Liver (tissue), 9 donors: ENCODE measurements around the gene ZNF217. TPM values are rescaled to one million over a fixed set of nuclear protein-coding genes. Genes with fewer than 3 reads are reported as not detected.

ENCODE experiments used
- DNase-seq: peaks from one replicate; pipeline ENCODE4 v3.0.0-alpha.2; 2017; ENCODE audit warnings: low spot score
- H3K27ac ChIP-seq, 2 donors: one replicate each; pipeline ENCODE4 v1.7.0; 2013; ENCODE audit warnings: inconsistent platforms in 2 of 2, low read length in 2 of 2, control low read depth in 1 of 2, low read depth in 1 of 2, mild to moderate bottlenecking in 1 of 2
- H3K27me3 ChIP-seq, 4 donors: one replicate each; pipeline versions ENCODE4 v1.6.1 to v1.7.0; 2013; ENCODE audit warnings: low read length in 3 of 4, inconsistent platforms in 1 of 4, mild to moderate bottlenecking in 1 of 4, moderate library complexity in 1 of 4; ENCODE audit not compliant: control insufficient read depth in 4 of 4, insufficient read depth in 4 of 4
- H3K36me3 ChIP-seq, 4 donors: one replicate each; pipeline versions ENCODE4 v1.6.1 to v1.7.0; 2013; ENCODE audit warnings: low read length in 3 of 4, mild to moderate bottlenecking in 3 of 4, low read depth in 1 of 4, moderate library complexity in 1 of 4; ENCODE audit not compliant: control insufficient read depth in 4 of 4, insufficient read depth in 3 of 4
- H3K4me1 ChIP-seq, 4 donors: one replicate each; pipeline versions ENCODE4 v1.6.1 to v1.7.0; 2013; ENCODE audit warnings: low read length in 3 of 4, mild to moderate bottlenecking in 3 of 4, moderate library complexity in 1 of 4; ENCODE audit not compliant: control insufficient read depth in 4 of 4, insufficient read depth in 4 of 4
- H3K4me3 ChIP-seq, 3 donors: one replicate each; pipeline versions ENCODE4 v1.6.1 to v1.7.0; 2013; ENCODE audit warnings: low read length in 3 of 3, control low read depth in 1 of 3, low read depth in 1 of 3, mild to moderate bottlenecking in 1 of 3
- H3K9ac ChIP-seq, 2 donors: one replicate each; pipeline ENCODE4 v1.7.0; 2013; ENCODE audit warnings: low read length in 2 of 2, mild to moderate bottlenecking in 2 of 2, moderate library complexity in 2 of 2, control low read depth in 1 of 2, low read depth in 1 of 2
- H3K9me3 ChIP-seq, 4 donors: one replicate each; pipeline versions ENCODE4 v1.6.1 to v1.7.0; 2013; ENCODE audit warnings: low read length in 3 of 4; ENCODE audit not compliant: control insufficient read depth in 4 of 4
- EGR1 ChIP-seq, 2 donors: IDR thresholded peaks; 2 replicates each; pipeline ENCODE4 v1.6.1; 2016 to 2018; ENCODE audit warnings: antibody characterized with exemption in 2 of 2, low read depth in 2 of 2
- FOXA1 ChIP-seq: IDR thresholded peaks from 2 replicates; pipeline ENCODE4 v1.6.1; 2016; ENCODE audit warnings: antibody characterized with exemption
- FOXA2 ChIP-seq: IDR thresholded peaks from 2 replicates; pipeline ENCODE4 v1.6.1; 2016; ENCODE audit warnings: antibody characterized with exemption
- GABPA ChIP-seq, 2 donors: IDR thresholded peaks in 1 of 2; conservative IDR thresholded peaks in 1 of 2; 2 replicates each; pipeline ENCODE4 v1.6.1; 2016; ENCODE audit warnings: antibody characterized with exemption in 2 of 2, mild to moderate bottlenecking in 1 of 2, moderate library complexity in 1 of 2
- HNF4A ChIP-seq, 2 donors: conservative IDR thresholded peaks; 2 replicates each; pipeline ENCODE4 v1.6.1; 2016; ENCODE audit warnings: antibody characterized with exemption in 2 of 2, mild to moderate bottlenecking in 2 of 2
- HNF4G ChIP-seq: IDR thresholded peaks from 2 replicates; pipeline ENCODE4 v1.6.1; 2016; ENCODE audit warnings: antibody characterized with exemption
- JUND ChIP-seq, 2 donors: IDR thresholded peaks; 2 replicates each; pipeline ENCODE4 v1.6.1; 2016; ENCODE audit warnings: antibody characterized with exemption in 2 of 2
- NR2F2 ChIP-seq: IDR thresholded peaks from 2 replicates; pipeline ENCODE4 v1.6.1; 2016; ENCODE audit warnings: antibody characterized with exemption
- RAD21 ChIP-seq, 2 donors: IDR thresholded peaks; 2 replicates each; pipeline ENCODE4 v1.6.1; 2016; ENCODE audit warnings: antibody characterized with exemption in 2 of 2, mild to moderate bottlenecking in 2 of 2
- RXRA ChIP-seq, 2 donors: IDR thresholded peaks; 2 replicates each; pipeline ENCODE4 v1.6.1; 2017 to 2018; ENCODE audit warnings: antibody characterized with exemption in 2 of 2, mild to moderate bottlenecking in 1 of 2
- SP1 ChIP-seq: IDR thresholded peaks from 2 replicates; pipeline ENCODE4 v1.6.1; 2018; ENCODE audit warnings: antibody characterized with exemption, mild to moderate bottlenecking
- TAF1 ChIP-seq: conservative IDR thresholded peaks from 2 replicates; pipeline ENCODE4 v1.6.1; 2016; ENCODE audit warnings: antibody characterized with exemption, mild to moderate bottlenecking
- YY1 ChIP-seq: IDR thresholded peaks from 2 replicates; pipeline ENCODE4 v1.6.1; 2016; ENCODE audit warnings: antibody characterized with exemption, mild to moderate bottlenecking
- WGBS: extraction: QIAGEN DNeasy Blood & Tissue Kit; methylation state at CpG from one replicate; pipeline ENCODE4 v1.1.7; 2013; 5-methylcytosine and 5-hydroxymethylcytosine counted together
- polyA plus RNA-seq, 2 donors: library from polyadenylated mRNA; stranded (reverse) in 1 of 2; unstranded in 1 of 2; fragments of 200-250 nt in 1 of 2; fragments of >200 nt in 1 of 2; fragmentation: Nextera tagmentation in 1 of 2; extraction: Ambion mirVana in 1 of 2; gene quantifications; one replicate each; pipeline versions ENCODE4 v1.2.1 to v1.2.3, GENCODE V29; 2013 to 2015
- total RNA-seq, 2 donors: library from RNA; depleted of rRNA; stranded (reverse); fragments of >200 nt; gene quantifications; one replicate each; pipeline ENCODE4 v1.2.3, GENCODE V29; 2014
- TF ChIP-seq, protein P1 (sequence below): IDR thresholded peaks from 2 replicates; pipeline ENCODE4 v1.6.1; 2016; ENCODE audit warnings: antibody characterized with exemption
- TF ChIP-seq, protein P2 (sequence below): IDR thresholded peaks from 2 replicates; pipeline ENCODE4 v1.6.1; 2016; ENCODE audit warnings: antibody characterized with exemption, mild to moderate bottlenecking
- TF ChIP-seq, protein P3 (sequence below): fragments of 150-350 bp; IDR thresholded peaks from 2 replicates; pipeline ENCODE4 v1.5.1; 2017; ENCODE audit warnings: improper control_type of control experiment, low read depth, low read length; ENCODE audit not compliant: missing input control
- TF ChIP-seq, protein P4 (sequence below): IDR thresholded peaks from 2 replicates; pipeline ENCODE4 v1.6.1; 2016; ENCODE audit warnings: antibody characterized with exemption
- TF ChIP-seq, protein P5 (sequence below): IDR thresholded peaks from 2 replicates; pipeline ENCODE4 v1.6.1; 2016; ENCODE audit warnings: antibody characterized with exemption
- donor health status: healthy.
- donor health status: healthy.
- donor health status: healthy.
- donor health status: healthy.
- donor health status: healthy.

Gene ZNF217
- total and polyA plus RNA-seq, 4 donors: 4.2 to 16.3 (median 11.2) TPM

DNA sequence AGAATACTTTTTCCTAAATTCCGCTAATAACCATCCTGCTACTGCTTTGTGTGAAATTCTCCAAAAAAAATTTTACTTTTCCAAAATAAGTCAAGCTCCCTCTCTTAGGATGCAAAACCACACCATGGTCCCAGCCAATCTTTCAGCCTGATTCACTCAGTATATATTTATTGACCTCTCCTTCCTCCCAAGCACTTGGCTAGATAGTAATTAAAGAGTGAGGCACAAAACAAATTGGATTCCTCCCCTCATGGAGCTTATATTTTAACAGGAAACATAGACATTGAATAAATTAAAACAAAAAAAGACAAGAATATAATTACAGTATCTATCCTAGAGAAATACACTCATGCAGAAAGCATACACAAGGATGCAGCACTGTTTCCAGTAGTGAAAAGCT, 9.0 kb upstream of the ZNF217 start:
- DNase-seq: no peak
- Histone ChIP-seq H3K27ac (no peak overlapping the region), H3K9me3 (no peaks in the 10 kb centered on the region), H3K4me1 (peaks cover 0 to 5% (median 0%) of the 10 kb centered on the region in 4 donors), H3K36me3 (no peaks in the 10 kb centered on the region), H3K27me3 (no peaks in the 10 kb centered on the region), H3K4me3 (no peak overlapping the region), H3K9ac (no peak overlapping the region)
- WGBS: 97% methylated on average over 1 of the region's 1 CpG
- TF ChIP-seq, protein P1, sequence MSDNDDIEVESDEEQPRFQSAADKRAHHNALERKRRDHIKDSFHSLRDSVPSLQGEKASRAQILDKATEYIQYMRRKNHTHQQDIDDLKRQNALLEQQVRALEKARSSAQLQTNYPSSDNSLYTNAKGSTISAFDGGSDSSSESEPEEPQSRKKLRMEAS: no peak
- TF ChIP-seq, protein P2, sequence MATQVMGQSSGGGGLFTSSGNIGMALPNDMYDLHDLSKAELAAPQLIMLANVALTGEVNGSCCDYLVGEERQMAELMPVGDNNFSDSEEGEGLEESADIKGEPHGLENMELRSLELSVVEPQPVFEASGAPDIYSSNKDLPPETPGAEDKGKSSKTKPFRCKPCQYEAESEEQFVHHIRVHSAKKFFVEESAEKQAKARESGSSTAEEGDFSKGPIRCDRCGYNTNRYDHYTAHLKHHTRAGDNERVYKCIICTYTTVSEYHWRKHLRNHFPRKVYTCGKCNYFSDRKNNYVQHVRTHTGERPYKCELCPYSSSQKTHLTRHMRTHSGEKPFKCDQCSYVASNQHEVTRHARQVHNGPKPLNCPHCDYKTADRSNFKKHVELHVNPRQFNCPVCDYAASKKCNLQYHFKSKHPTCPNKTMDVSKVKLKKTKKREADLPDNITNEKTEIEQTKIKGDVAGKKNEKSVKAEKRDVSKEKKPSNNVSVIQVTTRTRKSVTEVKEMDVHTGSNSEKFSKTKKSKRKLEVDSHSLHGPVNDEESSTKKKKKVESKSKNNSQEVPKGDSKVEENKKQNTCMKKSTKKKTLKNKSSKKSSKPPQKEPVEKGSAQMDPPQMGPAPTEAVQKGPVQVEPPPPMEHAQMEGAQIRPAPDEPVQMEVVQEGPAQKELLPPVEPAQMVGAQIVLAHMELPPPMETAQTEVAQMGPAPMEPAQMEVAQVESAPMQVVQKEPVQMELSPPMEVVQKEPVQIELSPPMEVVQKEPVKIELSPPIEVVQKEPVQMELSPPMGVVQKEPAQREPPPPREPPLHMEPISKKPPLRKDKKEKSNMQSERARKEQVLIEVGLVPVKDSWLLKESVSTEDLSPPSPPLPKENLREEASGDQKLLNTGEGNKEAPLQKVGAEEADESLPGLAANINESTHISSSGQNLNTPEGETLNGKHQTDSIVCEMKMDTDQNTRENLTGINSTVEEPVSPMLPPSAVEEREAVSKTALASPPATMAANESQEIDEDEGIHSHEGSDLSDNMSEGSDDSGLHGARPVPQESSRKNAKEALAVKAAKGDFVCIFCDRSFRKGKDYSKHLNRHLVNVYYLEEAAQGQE: no peak
- TF ChIP-seq HNF4G (no peak), RAD21 (IDR thresholded peaks at IDR 0.05) (no peak), GABPA (IDR thresholded peaks at IDR 0.05 in 1 of 2, conservative IDR thresholded peaks at IDR 0.05 in 1 of 2) (no peak), JUND (IDR thresholded peaks at IDR 0.05) (no peak), FOXA1 (no peak), NR2F2 (no peak), HNF4A (conservative IDR thresholded peaks at IDR 0.05) (no peak), EGR1 (IDR thresholded peaks at IDR 0.05; ENCODE audit: low read depth in 2 of 2) (no peak), TAF1 (no peak), SP1 (no peak), RXRA (IDR thresholded peaks at IDR 0.05) (no peak), FOXA2 (no peak), YY1 (no peak)
- TF ChIP-seq, protein P3, sequence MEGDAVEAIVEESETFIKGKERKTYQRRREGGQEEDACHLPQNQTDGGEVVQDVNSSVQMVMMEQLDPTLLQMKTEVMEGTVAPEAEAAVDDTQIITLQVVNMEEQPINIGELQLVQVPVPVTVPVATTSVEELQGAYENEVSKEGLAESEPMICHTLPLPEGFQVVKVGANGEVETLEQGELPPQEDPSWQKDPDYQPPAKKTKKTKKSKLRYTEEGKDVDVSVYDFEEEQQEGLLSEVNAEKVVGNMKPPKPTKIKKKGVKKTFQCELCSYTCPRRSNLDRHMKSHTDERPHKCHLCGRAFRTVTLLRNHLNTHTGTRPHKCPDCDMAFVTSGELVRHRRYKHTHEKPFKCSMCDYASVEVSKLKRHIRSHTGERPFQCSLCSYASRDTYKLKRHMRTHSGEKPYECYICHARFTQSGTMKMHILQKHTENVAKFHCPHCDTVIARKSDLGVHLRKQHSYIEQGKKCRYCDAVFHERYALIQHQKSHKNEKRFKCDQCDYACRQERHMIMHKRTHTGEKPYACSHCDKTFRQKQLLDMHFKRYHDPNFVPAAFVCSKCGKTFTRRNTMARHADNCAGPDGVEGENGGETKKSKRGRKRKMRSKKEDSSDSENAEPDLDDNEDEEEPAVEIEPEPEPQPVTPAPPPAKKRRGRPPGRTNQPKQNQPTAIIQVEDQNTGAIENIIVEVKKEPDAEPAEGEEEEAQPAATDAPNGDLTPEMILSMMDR: no peak
- TF ChIP-seq, protein P4, sequence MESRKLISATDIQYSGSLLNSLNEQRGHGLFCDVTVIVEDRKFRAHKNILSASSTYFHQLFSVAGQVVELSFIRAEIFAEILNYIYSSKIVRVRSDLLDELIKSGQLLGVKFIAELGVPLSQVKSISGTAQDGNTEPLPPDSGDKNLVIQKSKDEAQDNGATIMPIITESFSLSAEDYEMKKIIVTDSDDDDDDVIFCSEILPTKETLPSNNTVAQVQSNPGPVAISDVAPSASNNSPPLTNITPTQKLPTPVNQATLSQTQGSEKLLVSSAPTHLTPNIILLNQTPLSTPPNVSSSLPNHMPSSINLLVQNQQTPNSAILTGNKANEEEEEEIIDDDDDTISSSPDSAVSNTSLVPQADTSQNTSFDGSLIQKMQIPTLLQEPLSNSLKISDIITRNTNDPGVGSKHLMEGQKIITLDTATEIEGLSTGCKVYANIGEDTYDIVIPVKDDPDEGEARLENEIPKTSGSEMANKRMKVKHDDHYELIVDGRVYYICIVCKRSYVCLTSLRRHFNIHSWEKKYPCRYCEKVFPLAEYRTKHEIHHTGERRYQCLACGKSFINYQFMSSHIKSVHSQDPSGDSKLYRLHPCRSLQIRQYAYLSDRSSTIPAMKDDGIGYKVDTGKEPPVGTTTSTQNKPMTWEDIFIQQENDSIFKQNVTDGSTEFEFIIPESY: no peak
- TF ChIP-seq, protein P5, sequence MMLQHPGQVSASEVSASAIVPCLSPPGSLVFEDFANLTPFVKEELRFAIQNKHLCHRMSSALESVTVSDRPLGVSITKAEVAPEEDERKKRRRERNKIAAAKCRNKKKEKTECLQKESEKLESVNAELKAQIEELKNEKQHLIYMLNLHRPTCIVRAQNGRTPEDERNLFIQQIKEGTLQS: no peak
